22Rv1 (cell line): Measurements from ENCODE around the gene GOSR1.

Source experiments
- H3K27ac ChIP-seq: fragments of 450-650 bp; 2 replicates; pipeline ENCODE4 v1.5.1; 2017
- CTCF ChIP-seq: fragments of 450-650 bp; IDR thresholded peaks from 2 replicates; pipeline ENCODE4 v1.5.1; 2017; ENCODE audit warnings: mild to moderate bottlenecking
- ZFX ChIP-seq: fragments of 450-650 bp; IDR thresholded peaks from 2 replicates; pipeline ENCODE4 v1.6.1; 2017; ENCODE audit warnings: antibody characterized with exemption, borderline replicate concordance

Gene GOSR1

GRCh38 chr17:30576326-30576861 is 99.2 kb downstream of the GOSR1 start:
- TF ChIP-seq CTCF (no peak), ZFX (no peak)

More at GRCh38 chr17:30576326-30576861, 99.2 kb downstream of the GOSR1 start:
- peak overlapping the region; percentile 37 for H3K27ac ChIP-seq
